GM19351 (cell line): ENCODE measurements around the gene PTPN6.

ENCODE experiments used
- ATAC-seq: cut with Tn5 transposase; IDR thresholded peaks from one replicate; pipeline ENCODE4 v1.9.1; 2021; ENCODE audit warnings: mild to moderate bottlenecking, moderate library complexity; ENCODE audit not compliant: unreplicated experiment

The PTPN6 gene

DNA sequence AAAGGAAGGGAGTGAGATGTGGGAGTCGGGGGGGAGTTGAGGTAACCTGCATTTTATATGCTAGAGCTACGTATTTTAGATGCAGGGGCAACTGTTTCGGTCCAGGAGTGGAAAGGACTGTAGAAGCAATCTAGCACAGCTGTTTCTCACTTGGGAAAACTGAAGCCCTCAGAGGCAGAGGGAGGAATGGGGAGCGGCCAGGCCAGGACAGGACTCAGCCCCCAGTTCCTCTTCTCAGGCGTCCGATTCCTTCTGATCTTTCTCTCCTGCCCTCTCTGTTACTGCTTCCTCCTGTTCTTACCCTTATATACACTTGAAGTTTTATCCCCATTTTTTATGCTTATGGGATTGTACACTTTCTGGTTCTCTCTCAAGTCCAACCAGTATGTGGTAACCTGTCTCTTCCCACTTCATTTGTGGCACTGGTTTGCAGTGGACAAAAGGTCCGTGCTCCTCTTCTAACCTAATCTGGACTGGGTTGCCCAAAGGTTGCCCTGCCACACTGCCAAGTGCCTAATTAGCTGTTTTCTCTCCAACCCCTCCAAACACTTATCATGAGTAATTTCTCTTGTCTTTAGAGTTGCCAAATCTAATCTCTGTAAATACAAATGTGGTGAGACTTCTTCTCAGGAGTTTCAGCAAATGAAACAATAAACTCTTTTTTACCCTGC, 50.9 kb downstream of the PTPN6 start:
- no peak for ATAC-seq

DNA sequence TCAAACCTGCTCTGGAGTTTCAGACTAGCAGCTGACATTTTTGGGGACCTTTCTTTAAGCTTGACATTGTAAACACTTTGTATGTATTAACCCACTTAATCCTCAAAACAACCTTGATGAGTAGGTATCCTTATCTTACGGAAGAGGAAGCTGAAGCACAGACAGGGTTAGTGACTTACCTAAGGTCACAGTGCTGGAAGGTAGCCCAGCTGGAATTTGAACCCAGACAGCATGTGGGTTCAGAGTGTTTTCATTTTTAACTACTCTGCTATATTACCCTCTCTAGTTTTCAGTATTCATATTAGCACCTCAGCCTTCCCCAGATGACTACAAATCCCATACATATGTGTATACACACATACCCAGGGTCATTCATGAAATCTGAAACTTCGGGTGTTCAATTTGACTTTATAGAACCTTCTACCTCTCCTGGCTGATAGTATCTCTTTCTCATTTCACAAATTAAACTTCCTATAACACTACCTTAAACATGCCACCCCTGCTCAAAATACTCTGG, 53.2 kb downstream of the PTPN6 start:
- ATAC-seq: no peak

DNA sequence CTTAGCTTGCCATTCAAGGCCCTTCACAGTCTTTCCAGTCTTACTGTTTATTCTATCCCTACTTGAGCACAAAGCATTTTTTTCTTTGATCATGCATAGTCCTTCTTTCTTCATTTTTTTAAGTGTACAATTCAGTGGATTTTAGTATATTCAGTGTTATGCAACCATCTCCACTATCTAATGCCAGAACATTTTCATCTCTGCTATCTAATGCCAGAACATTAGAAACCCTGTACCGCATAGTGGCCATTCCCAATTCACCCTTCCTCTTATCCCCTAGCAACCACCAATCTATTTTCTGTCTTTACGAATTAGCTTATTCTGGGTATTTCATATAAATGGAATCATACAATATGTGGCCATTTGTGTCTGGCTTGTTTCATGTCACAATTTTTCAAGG, 53.7 kb downstream of the PTPN6 start:
- no peak for ATAC-seq

DNA sequence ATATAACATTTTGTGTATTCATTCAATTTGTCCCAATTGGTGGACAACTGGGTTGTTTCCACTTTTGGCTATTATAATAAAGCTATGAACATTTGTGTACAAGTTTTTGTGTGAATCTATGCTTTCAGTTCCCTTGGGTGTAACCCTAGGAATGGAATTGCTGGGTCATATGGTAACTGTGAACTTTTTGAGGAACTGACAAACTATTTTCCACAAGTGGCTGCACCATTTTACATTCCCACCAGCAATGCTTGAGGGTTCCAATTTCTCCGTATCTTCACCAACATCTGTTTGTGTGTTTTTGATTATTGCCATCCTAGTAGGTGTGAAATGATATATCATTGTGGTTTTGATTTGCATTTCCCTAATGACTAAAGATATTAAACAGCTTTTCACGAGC, 54.2 kb downstream of the PTPN6 start:
- no peak for ATAC-seq

DNA sequence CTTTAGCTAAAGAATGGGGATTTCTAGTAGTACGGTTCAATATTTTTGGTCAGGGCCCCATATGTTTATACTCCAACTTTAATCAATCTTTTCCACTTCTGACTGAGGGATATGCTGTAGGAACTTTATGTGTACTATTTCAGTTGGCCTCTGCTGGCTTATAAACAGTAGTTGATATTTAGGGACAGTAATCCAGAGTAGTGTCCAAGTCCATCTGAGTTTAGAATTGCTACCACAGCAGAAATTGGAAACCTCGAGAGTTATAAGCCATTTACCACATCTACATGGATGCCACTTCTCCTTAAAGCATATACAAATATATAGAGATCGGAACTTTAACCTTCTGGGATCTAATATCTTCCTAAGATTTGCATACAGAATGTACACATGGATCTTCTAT, 55.5 kb downstream of the PTPN6 start:
- no peak for ATAC-seq

DNA sequence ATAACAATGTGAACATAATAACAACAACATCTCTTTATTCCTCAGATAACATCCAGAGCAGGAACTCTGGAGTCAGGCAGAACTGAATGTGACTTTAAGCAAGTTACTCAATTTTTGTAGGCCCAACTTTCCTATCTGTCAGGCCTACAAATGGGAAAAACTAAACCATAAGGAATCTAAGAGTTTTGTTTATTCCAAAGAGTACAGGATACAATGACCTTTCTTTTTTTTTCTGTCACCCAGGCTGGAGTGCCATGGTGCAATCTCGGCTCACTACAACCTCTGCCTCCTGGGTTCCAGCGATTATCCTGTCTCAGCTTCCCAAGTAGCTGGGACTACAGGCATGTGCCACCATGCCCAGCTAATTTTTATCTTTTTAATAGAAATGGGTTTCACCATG, 57.7 kb downstream of the PTPN6 start:
- ATAC-seq: no peak

DNA sequence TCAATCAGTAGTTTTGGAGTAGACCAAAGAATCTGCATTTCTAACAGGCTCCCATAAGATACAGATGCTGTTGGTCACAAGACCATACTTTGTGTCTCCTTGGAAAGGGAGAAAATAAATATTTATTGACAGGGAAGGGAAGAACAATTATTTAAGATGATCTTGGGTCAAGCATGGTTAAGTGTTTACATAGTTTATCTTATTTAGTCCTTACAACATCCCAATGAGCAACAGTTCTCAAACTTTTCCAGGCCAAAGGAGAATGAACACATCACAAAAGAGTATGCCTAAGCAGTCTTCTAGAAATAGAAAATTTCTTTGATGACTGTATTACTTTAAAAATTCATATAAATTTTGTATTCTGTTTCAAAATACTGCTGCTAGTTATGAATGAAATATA, 58.4 kb downstream of the PTPN6 start:
- no peak for ATAC-seq
